LNCaP clone FGC (cell line): ENCODE measurements around the gene DICER1.
A peak's percentile ranks its signal among the peaks of the same experiment; 100 is the strongest.

ENCODE experiments used
- DNase-seq: peaks from one replicate; pipeline ENCODE4 v3.0.0-alpha.2; 2011; ENCODE audit warnings: low read depth
- H3K4me3 ChIP-seq: 2 replicates; pipeline ENCODE4 v1.5.1; 2011; ENCODE audit warnings: mild to moderate bottlenecking, low read depth, low read length, control low read depth
- CTCF ChIP-seq: IDR thresholded peaks from 2 replicates; pipeline ENCODE4 v1.5.1; 2012; ENCODE audit warnings: mild to moderate bottlenecking; ENCODE audit not compliant: control insufficient read depth, insufficient read depth; ENCODE audit errors: extremely low read depth

The DICER1 gene

GRCh38 chr14:95058491-95058890 is 98.8 kb downstream of the DICER1 start:
- no peak overlapping the region for H3K4me3 ChIP-seq
- TF ChIP-seq CTCF, result no peak

GRCh38 chr14:95057851-95058250 is 99.5 kb downstream of the DICER1 start:
- DNase-seq, result no peak
- no peak overlapping the region for H3K4me3 ChIP-seq
- no peak for TF ChIP-seq CTCF

More at GRCh38 chr14:95058491-95058890, 98.8 kb downstream of the DICER1 start:
- no peak for DNase-seq

GRCh38 chr14:95057147-95057546 is 100.2 kb downstream of the DICER1 start:
- TF ChIP-seq CTCF, result no peak
- no peak for DNase-seq
- H3K4me3 ChIP-seq, result no peak overlapping the region

- H3K4me3 ChIP-seq, result no peak overlapping the region
- peak; percentile 44 for DNase-seq
- no peak for TF ChIP-seq CTCF
These were observed 100.9 kb downstream of the DICER1 start for GRCh38 chr14:95056476-95056875.

- no peak overlapping the region for H3K4me3 ChIP-seq
- TF ChIP-seq CTCF, result no peak
- no peak for DNase-seq
These were observed 102.0 kb downstream of the DICER1 start for GRCh38 chr14:95055318-95055717.

GRCh38 chr14:95054346-95055280 is 102.7 kb downstream of the DICER1 start:
- no peak for TF ChIP-seq CTCF
- no peak for DNase-seq
- no peak overlapping the region for H3K4me3 ChIP-seq
